K562 (cell line): ENCODE measurements around the gene PSMB7. TPM values are rescaled to one million over a fixed set of nuclear protein-coding genes. Genes with fewer than 3 reads are reported as not detected.

ENCODE experiments used
- ATAC-seq: fragments of 200-7000 bp; cut with Tn5 transposase; 3 replicates; pipeline ENCODE4 v1.9.1; 2020; ENCODE audit warnings: moderate library complexity
- BruUV-seq: library from RNA; stranded (reverse); fragments of 400-500 nt; replicated peaks from 2 replicates; lab custom pipeline; 2021; lab: Mats Ljungman, UMichigan
- CTCF ChIA-PET: fragments of 300-600 bp; formaldehyde crosslinking; extraction: SDS; loops from one replicate; lab custom pipeline; 2021; ENCODE audit warnings: low intra/inter-chr PET ratio; lab: Yijun Ruan, JAX
- POLR2A ChIA-PET: fragments of 300-600, 350-650 bp; sonication (Branson Sonifier 250); formaldehyde crosslinking; extraction: SDS; loops from one replicate; lab custom pipeline; 2021; ENCODE audit warnings: antibody characterized with exemption, inconsistent platforms; lab: Yijun Ruan, JAX
- DNase-seq, 4 experiments: peaks; one replicate each; pipeline versions ENCODE4 v3.0.0 to v3.0.0-alpha.2; 2011 to 2018; ENCODE audit warnings: low spot score in 3 of 4, mixed read lengths in 3 of 4; ENCODE audit errors: extremely low read depth in 1 of 4
- FAIRE-seq: peaks from 2 replicates; lab custom pipeline; 2011; peaks lifted over from hg19 to GRCh38; lab: Jason Lieb, UNC
- H2AFZ ChIP-seq: 2 replicates; pipeline ENCODE4 v1.6.0; 2011; ENCODE audit warnings: low read depth, low read length, control low read depth, inconsistent platforms
- H3K27ac ChIP-seq: fragments of 200-600 bp; 3 replicates; pipeline ENCODE4 v1.8.0; 2011; ENCODE audit warnings: low read depth, mild to moderate bottlenecking, control low read depth, inconsistent platforms, low read length, moderate library complexity, mixed read lengths; ENCODE audit errors: extremely low read depth
- H3K27me3 ChIP-seq, 2 experiments: fragments of 300-600 bp in 1 of 2; 2 replicates in 1 of 2; 3 replicates in 1 of 2; pipeline versions ENCODE4 v1.6.0 to v1.8.0; 2011; ENCODE audit warnings: inconsistent platforms in 2 of 2, low read length in 2 of 2, mild to moderate bottlenecking in 1 of 2, mixed read lengths in 1 of 2, moderate library complexity in 1 of 2; ENCODE audit not compliant: control insufficient read depth in 2 of 2, insufficient read depth in 2 of 2
- H3K36me3 ChIP-seq: fragments of 300-600 bp; 3 replicates; pipeline ENCODE4 v1.8.0; 2011; ENCODE audit warnings: mild to moderate bottlenecking, low read length, inconsistent platforms; ENCODE audit not compliant: control insufficient read depth, insufficient read depth
- H3K4me1 ChIP-seq, 2 experiments: fragments of 200-600 bp in 1 of 2; replicated peaks in 1 of 2; 2 replicates in 1 of 2; 3 replicates in 1 of 2; pipeline versions ENCODE4 v1.5.1 to v1.8.0; 2011; ENCODE audit warnings: inconsistent platforms in 2 of 2, low read length in 2 of 2, mild to moderate bottlenecking in 1 of 2, mixed read lengths in 1 of 2, moderate library complexity in 1 of 2; ENCODE audit not compliant: control insufficient read depth in 2 of 2, insufficient read depth in 2 of 2
- H3K4me2 ChIP-seq: 2 replicates; pipeline ENCODE4 v1.6.1; 2011; ENCODE audit warnings: low read length, control low read depth, inconsistent platforms, mixed read lengths; ENCODE audit not compliant: insufficient read depth
- H3K4me3 ChIP-seq: fragments of 200-600 bp; sonication (generic), shearing (Covaris generic); 2 replicates; pipeline ENCODE4 v1.5.1; 2016; ENCODE audit warnings: control low read depth, inconsistent platforms
- H3K79me2 ChIP-seq: fragments of 200-600 bp; 3 replicates; pipeline ENCODE4 v1.8.0; 2011; ENCODE audit warnings: low read length, inconsistent platforms; ENCODE audit not compliant: control insufficient read depth, insufficient read depth
- H3K9ac ChIP-seq, 2 experiments: 2 replicates each; pipeline versions ENCODE4 v1.6.0 to v1.6.1; 2011; ENCODE audit warnings: low read depth in 2 of 2, low read length in 2 of 2, control low read depth in 1 of 2, inconsistent platforms in 1 of 2, mild to moderate bottlenecking in 1 of 2, mixed read lengths in 1 of 2; ENCODE audit not compliant: insufficient read depth in 1 of 2
- H3K9me1 ChIP-seq: one replicate; pipeline ENCODE4 v1.6.0; 2011; ENCODE audit warnings: inconsistent platforms, mild to moderate bottlenecking, low read length, moderate library complexity; ENCODE audit not compliant: control insufficient read depth, insufficient read depth
- H3K9me3 ChIP-seq: replicated peaks from 2 replicates; pipeline ENCODE4 v1.5.1; 2011; ENCODE audit warnings: low read depth, low read length, inconsistent platforms; ENCODE audit not compliant: control insufficient read depth, insufficient read depth
- H4K20me1 ChIP-seq: replicated peaks from 2 replicates; pipeline ENCODE4 v1.6.1; 2011; ENCODE audit warnings: low read length, inconsistent platforms, mixed read lengths; ENCODE audit not compliant: control insufficient read depth, insufficient read depth
- ELF2 ChIP-seq: fragments of 250-450 bp; sonication (Bioruptor Pico); IDR thresholded peaks from 2 replicates; pipeline ENCODE4 v1.5.0; 2021; ENCODE audit warnings: mild to moderate bottlenecking
- ESRRB ChIP-seq: fragments of 250-450 bp; sonication (Bioruptor Pico); IDR thresholded peaks from 2 replicates; pipeline ENCODE4 v1.5.0; 2020; ENCODE audit warnings: mild to moderate bottlenecking, moderate library complexity, borderline replicate concordance
- IRF9 ChIP-seq: fragments of 450-650 bp; IDR thresholded peaks from 2 replicates; pipeline ENCODE4 v1.6.1; 2016; ENCODE audit warnings: missing biosample characterization, missing genetic modification characterization
- KDM1A ChIP-seq, 2 experiments: fragments of 450-650 bp; IDR thresholded peaks; 2 replicates each; pipeline ENCODE4 v1.6.1; 2016; ENCODE audit warnings: mild to moderate bottlenecking in 2 of 2
- POLR2G ChIP-seq: fragments of 200-400 bp; formaldehyde crosslinking; IDR thresholded peaks from 2 replicates; pipeline ENCODE4 v1.6.1; 2017; ENCODE audit warnings: low read depth, mild to moderate bottlenecking, antibody characterized with exemption, low read length, moderate library complexity
- SMARCA4 ChIP-seq: fragments of 450-650 bp; IDR thresholded peaks from 2 replicates; pipeline ENCODE4 v1.6.1; 2016
- SRSF3 ChIP-seq: fragments of 200-400 bp; formaldehyde crosslinking; IDR thresholded peaks from 2 replicates; pipeline ENCODE4 v1.6.1; 2016; ENCODE audit warnings: mild to moderate bottlenecking, low read length, moderate library complexity; ENCODE audit not compliant: insufficient read depth
- STAT6 ChIP-seq: sonication (generic); formaldehyde crosslinking; IDR thresholded peaks from 2 replicates; pipeline ENCODE4 v1.8.1; 2023; ENCODE audit warnings: mild to moderate bottlenecking, missing genetic modification reagents
- TCFL5 ChIP-seq: fragments of 250-450 bp; sonication (Bioruptor Pico); conservative IDR thresholded peaks from 2 replicates; pipeline ENCODE4 v1.6.1; 2021; ENCODE audit warnings: mild to moderate bottlenecking, moderate library complexity, matching md5 sums
- THRAP3 ChIP-seq: fragments of 450-650 bp; IDR thresholded peaks from 2 replicates; pipeline ENCODE4 v1.6.1; 2016; ENCODE audit warnings: mild to moderate bottlenecking, inconsistent platforms, borderline replicate concordance
- XRCC3 ChIP-seq: fragments of 450-650 bp; IDR thresholded peaks from 2 replicates; pipeline ENCODE4 v1.6.1; 2017; ENCODE audit warnings: mild to moderate bottlenecking, moderate library complexity
- ZFP91 ChIP-seq: sonication (generic); formaldehyde crosslinking; IDR thresholded peaks from 2 replicates; pipeline ENCODE4 v1.8.0; 2022; ENCODE audit warnings: mild to moderate bottlenecking, missing genetic modification reagents
- ZNF133 ChIP-seq: fragments of 250-450 bp; sonication (Bioruptor Pico); IDR thresholded peaks from 2 replicates; pipeline ENCODE4 v1.4.0; 2020; ENCODE audit warnings: mild to moderate bottlenecking
- ZNF140 ChIP-seq: fragments of 250-450 bp; sonication (Bioruptor Pico); IDR thresholded peaks from 2 replicates; pipeline ENCODE4 v1.8.0; 2021; ENCODE audit warnings: moderate library complexity, mild to moderate bottlenecking, inconsistent platforms
- ZNF212 ChIP-seq: fragments of 450-650 bp; formaldehyde crosslinking; IDR thresholded peaks from 2 replicates; pipeline ENCODE4 v1.4.0; 2020; ENCODE audit warnings: mild to moderate bottlenecking
- ZNF217 ChIP-seq: sonication (generic); formaldehyde crosslinking; IDR thresholded peaks from 2 replicates; pipeline ENCODE4 v1.8.0; 2022; ENCODE audit warnings: mild to moderate bottlenecking, missing genetic modification reagents
- ZNF253 ChIP-seq: fragments of 250-450 bp; sonication (Bioruptor Pico); conservative IDR thresholded peaks from 2 replicates; pipeline ENCODE4 v1.6.1; 2021; ENCODE audit warnings: mild to moderate bottlenecking
- WGBS: fragments of 100-300 bp; shearing (Covaris generic); methylation state at CpG from one replicate; pipeline ENCODE4 v1.1.6; 2016; ENCODE audit warnings: low coverage, mixed read lengths; ENCODE audit not compliant: insufficient coverage; ENCODE audit errors: missing lambda C conversion rate; 5-methylcytosine and 5-hydroxymethylcytosine counted together
- in situ Hi-C: fragments of 300-500 bp; cut with MboI; formaldehyde crosslinking; loops from 4 replicates; pipeline ENCODE4 v1.15.0; 2018; ENCODE audit warnings: inconsistent platforms, mixed read lengths
- intact Hi-C: fragments of 100-400 bp; cut with micrococcal nuclease; formaldehyde crosslinking; loops from 2 replicates; pipeline ENCODE4 v1.14.2; 2022
- polyA plus RNA-seq, 8 experiments: library from polyadenylated mRNA; depleted of rRNA in 4 of 8; stranded (reverse) in 5 of 8; unstranded in 3 of 8; fragments of >200 nt; fragmentation: Nextera tagmentation in 2 of 8; fragmentation: Illumina TruSeq in 1 of 8; extraction: Ambion mirVana in 2 of 8; extraction: Trizol in 1 of 8; gene quantifications; 2 replicates each; pipeline versions ENCODE4 v1.2.1 to v1.2.3, GENCODE V29; 2011 to 2014; ENCODE audit warnings: inconsistent platforms in 1 of 8, missing spikeins in 1 of 8
- total RNA-seq, 7 experiments: library from RNA; depleted of rRNA in 6 of 7; stranded (reverse); fragments of >200 nt in 6 of 7; fragmentation: Illumina TruSeq in 2 of 7; extraction: Trizol in 2 of 7; gene quantifications; 2 replicates each; pipeline versions ENCODE4 v1.2.1 to v1.2.3, GENCODE V29; 2011 to 2021; ENCODE audit warnings: low replicate concordance in 1 of 7

Gene PSMB7
- total and polyA plus RNA-seq, 9 of the 15 experiments (the other 6 are each of a cell fraction or from before 2014, with no cell fraction given), result 321 to 978 (median 407) TPM

GRCh38 chr9:124308606-124309491 lies 106.4 kb downstream of the PSMB7 start:
- 60% methylated on average over 13 of the region's 21 CpGs for WGBS
- TF ChIP-seq ZNF140 (CRISPR knock-in tag), result no peak
- no peak for TF ChIP-seq ZNF133
- TF ChIP-seq SRSF3, result no peak
- TF ChIP-seq SMARCA4, result no peak
- TF ChIP-seq ZNF253 (CRISPR knock-in tag), result no peak
- TF ChIP-seq ZFP91, result no peak
- TF ChIP-seq ELF2, result no peak
- TF ChIP-seq ZNF217 (CRISPR knock-in tag), result no peak
- no peak for TF ChIP-seq STAT6 (CRISPR knock-in tag)
- TF ChIP-seq IRF9 (tag), result no peak
- no peak for TF ChIP-seq ESRRB (CRISPR knock-in tag)
- TF ChIP-seq ZNF212, result no peak
- no peak for TF ChIP-seq POLR2G
- no peak for TF ChIP-seq THRAP3
- no peak for TF ChIP-seq KDM1A (IDR thresholded peaks at IDR 0.05)
- no peak for TF ChIP-seq XRCC3
- TF ChIP-seq TCFL5, result no peak

More at GRCh38 chr9:124308606-124309491, 106.4 kb downstream of the PSMB7 start:
- intact Hi-C loops, result no loop called here
- ChIA-PET CTCF (no interaction called here), POLR2A (interaction anchor here (0.9 kb wide), 1 partner anchor 182 kb away, joined by 3 read pairs; no protein-coding TSS in a partner anchor)
- Histone ChIP-seq H4K20me1 (peaks cover 13% of the 10 kb centered on the region; the same call in 1 of the 2 replicates), H3K79me2 (no peaks in the 10 kb centered on the region), H3K9me3 (no peaks in the 10 kb centered on the region), H3K36me3 (no peaks in the 10 kb centered on the region), H3K4me2 (no peak overlapping the region), H3K4me3 (no peak overlapping the region), H3K27me3 (no peaks in the 10 kb centered on the region), H3K9ac (no peak overlapping the region), H3K9me1 (peaks cover 2% of the 10 kb centered on the region), H3K27ac (no peak overlapping the region), H3K4me1 (peaks cover 4 to 16% of the 10 kb centered on the region in 2 experiments; a peak in 3 of 5 replicates), H2AFZ (no peak overlapping the region)
- ATAC-seq (no peak), FAIRE-seq (no peak), DNase-seq (no peak)
- in situ Hi-C loops, result loop anchor here (25.0 kb wide), 1 partner anchor 772 kb away; no protein-coding TSS in a partner anchor
- no TSS peak for BruUV-seq
